ENCODE results near the gene CFAP410.

Gene CFAP410

DNA sequence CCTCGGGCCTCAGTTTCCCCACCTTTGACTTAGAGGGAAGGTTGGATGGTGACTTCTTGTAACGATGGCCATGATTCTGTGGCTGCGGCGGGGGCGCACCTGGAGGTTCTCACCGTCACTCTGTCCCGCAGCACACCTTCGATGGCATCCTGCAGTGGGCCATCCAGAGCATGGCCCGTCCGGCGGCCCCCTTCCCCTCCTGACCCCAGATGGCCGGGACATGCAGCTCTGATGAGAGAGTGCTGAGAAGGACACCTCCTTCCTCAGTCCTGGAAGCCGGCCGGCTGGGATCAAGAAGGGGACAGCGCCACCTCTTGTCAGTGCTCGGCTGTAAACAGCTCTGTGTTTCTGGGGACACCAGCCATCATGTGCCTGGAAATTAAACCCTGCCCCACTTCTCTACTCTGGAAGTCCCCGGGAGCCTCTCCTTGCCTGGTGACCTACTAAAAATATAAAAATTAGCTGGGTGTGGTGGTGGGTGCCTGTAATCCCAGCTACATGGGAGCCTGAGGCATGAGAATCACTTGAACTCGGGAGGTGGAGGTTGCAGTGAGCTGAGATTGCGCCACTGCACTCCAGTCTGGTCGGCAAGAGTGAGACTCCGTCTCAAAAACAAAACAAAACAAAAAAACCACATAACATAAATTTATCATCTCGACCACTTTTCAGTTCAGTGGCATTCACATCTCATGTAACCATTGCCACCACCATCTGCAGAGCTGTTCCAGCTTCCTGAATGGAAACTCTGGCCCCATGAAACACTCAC, 41.5 kb downstream of the CFAP410 start:
- peak; percentile 7 for DNase-seq

DNA sequence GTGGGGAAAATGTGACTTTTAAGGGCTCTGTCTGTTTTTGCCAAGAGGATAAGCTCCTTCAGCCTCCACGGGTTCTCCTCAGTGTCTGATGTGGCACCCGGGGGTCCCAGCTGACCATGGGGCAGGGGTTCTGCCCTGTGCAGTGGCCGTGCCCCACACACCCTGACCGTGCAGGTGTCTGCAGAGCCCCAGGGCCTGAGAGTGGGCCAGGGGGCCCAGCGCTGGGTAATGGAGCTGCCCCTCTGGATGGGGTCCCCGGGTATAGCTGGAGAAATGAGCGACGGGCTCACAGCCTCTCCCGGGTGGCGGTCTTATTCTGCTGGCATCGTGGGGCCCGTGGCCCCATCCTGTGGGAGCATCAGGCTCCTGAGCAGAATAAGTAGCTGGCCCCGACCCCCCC, 42.3 kb downstream of the CFAP410 start:
- no peak for DNase-seq

DNA sequence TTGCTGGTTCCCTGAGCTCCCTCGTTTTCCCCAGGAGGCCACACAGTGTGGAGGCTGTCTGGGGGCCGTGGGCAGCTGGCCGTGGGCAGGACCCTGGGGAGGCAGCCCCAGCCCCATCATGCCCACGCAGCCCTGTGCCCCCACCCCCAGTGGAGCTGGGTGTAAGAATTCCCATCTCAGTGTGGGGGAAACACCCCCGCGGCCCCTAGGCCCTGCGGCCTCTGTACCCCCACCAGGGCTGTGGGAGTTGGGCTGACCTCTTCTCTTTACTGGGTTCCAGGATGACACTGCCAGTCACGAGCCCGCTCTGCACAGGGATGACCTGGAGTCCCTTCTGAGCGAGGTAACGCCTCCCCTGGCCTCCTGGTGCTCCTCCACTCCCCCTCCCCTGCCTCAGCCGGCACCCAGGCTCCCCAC, 43.1 kb downstream of the CFAP410 start:
- DNase-seq: no peak

DNA sequence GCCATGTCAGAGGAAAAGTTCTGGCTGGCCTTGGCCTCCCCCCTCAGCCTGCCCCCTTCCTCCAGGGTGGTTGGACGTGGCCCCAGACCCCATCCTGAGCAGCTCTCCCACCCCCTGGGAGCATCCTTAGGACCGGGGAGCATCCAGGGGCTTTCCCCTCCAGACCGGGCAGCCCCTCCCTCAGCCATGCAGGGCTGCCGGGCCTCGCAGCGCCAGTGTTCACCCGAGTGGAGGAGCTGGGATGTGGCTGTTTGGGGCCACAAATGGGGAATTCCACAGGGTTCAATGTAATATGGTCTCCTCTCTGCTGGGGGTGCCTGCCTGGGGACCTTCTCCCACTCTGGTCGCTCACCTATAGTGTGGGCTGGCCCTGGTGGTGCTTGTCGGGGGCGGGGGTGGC, 43.5 kb downstream of the CFAP410 start:
- DNase-seq: no peak

DNA sequence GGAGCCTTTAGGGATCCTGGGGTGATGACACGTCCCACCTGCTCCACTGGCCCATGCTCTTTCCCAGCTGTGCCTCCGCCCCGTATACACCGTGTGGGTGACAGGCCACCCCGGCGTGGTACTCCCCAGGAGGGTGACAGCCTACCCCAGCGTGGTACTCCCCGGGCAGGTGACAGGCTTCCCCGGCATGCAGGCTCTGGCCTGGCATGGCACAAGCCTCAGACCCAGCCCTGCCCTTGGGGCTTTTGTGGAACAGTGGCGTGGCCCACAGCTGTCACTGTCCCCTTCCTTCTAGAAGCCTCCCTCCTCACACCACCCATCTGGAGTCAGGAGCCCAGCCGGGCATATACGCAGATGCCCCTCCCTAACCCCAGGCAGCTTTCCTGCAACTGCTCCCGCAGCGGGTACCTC, 44.0 kb downstream of the CFAP410 start:
- no peak for DNase-seq

DNA sequence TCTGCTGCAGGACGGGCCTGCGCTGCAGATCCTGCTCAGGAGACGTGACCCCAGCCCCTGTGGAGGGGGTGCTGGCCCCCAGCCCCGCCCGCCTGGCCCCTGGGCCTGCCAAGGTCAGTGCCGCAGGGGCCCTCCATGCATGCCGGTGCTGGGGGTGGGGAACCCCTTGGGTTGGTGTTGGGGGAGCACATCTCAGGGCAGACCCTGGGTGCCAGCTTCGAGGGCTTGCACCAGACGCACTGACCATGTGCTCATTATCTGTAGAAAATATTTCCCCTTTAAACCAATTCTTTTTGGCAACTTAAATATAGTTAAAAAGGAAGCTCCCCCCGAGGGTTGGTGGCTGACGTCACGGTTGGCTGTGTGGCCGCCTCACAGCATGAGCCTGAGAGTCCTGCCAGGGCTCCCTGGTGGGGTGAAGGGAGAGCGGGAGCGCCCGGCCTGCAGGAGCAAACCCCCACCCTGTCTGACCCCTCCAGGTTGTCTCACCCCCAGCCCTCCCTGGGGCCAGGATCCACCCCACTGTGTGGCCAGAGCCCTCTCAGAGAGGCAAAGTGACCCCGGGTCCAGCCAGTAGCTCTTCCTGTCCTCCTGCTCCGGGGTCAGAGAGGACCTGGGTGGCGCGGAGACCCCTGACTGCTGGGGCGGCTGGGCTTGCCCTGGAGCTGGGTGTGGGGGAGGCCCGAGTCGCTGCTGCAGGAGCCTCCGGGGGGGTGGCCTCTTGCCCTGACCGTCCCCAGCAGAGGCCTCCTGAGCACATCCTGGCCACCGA, 44.6 kb downstream of the CFAP410 start:
- no peak for DNase-seq

DNA sequence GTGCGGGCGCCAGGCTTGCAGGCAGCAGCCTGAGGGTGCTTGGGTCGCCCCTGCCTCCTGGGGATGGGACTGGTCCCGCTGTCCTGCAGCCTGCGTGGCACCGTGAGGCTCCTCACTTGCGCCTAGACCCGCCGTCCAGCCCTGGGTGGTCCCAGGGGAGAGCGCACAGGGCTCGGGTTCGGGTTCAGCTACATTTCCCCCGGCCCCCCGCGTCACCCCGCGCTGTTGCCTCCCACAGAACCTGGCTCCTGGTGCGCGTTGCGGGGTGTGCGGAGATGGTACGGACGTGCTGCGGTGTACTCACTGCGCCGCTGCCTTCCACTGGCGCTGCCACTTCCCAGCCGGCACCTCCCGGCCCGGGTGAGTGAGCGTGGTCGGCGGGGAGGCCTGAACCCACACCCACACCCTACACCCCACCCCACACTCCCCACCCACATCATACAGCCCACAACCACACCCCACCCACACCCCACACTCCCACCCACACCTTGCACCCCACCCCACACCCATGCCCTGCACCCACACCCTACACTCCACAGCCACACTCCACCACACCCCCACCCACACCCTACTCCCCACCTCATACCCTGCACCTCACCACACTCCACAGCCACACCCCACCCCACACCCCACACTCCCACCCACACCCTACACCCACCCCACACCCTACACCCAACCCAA, 45.5 kb downstream of the CFAP410 start:
- no peak for DNase-seq

DNA sequence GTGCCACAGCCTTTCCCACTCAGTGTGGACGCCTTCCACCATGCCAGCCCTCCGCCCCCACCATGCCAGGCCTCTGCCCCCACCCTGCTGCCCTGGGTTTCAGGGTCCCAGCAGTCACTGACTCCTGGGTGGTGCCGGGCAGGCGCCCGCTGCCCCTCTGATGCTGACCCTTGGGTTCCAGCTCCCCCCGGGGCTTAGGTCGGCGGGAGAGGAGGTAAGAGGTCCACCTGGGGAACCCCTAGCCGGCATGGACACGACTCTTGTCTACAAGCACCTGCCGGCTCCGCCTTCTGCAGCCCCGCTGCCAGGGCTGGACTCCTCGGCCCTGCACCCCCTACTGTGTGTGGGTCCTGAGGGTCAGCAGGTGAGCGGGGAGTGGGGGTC, 46.4 kb downstream of the CFAP410 start:
- DNase-seq: no peak

DNA sequence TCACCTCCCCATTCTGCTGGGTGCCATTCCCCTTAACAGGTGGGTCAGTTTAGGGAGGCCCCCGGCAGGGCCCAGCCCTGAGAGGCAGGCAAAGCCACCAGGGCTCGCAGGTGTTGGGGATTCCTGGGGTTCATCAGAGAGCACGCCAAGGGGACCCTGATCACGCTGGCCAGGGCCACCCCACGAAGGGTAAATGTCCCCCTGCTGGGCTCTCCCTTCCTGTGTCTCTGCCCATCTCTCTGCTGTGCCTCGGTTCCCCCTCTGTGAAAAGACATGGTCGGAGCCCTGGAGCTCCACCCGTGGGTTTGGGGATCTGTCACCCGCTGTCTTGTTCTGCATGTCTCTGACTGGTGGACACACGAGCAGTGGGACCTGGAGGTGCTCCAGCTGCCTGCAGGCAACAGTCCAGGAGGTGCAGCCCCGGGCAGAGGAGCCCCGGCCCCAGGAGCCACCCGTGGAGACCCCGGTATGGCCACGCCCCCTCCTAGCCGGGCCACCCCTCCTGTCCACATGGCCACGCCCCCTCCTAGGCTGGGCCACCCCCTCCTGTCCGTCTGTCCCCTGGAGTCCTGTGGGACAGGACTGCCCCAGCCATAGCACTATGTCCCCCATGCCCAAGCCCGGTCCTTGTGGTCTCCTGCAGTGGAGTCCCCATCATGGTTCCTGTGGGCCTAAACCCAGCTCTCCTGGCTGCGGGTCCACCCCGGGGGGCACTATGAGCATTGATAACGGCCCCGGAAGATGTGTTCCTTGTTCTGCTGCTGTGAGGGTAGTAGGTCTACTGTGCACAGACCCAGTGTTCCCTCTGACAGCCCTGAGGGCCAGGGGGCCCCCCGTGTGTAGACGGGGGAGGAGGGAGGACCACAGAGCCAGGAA, 47.0 kb downstream of the CFAP410 start:
- DNase-seq: no peak

DNA sequence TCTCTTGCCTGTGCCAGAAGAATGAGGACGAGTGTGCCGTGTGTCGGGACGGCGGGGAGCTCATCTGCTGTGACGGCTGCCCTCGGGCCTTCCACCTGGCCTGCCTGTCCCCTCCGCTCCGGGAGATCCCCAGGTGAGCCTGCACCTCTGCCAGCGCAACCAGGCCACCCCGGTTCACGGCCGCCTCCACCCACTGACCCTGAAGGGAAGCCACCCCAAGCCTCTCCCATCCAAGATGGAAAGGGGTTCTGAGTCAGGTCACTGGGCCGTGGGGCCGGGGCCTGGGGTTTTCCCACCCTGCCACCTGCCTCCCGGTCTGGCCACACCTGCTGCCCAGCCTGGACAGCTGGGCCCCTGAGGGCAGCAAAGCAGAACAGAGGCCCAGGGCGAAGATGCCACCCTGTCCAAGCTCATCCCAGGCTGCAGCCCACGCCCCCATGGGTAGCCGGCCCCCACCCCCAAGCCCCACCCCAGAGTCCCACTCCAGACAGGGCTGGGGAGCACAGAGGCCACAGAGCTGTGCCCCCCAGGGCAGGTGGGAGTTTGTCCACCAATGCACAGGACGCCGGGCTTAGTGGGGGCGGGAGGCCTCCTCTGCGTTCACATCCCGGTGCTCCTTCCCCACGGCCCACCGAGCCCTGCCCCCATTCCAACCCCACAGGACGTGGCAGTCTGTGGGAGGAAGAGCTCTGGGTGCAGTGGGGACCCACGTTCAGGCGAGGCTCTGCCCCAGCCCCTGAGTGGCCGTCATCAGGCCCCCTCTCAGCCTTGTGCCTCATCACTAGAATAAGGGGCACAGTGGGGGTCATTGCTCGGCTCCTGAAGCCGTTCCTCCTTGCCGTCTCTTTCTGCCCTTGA, 47.9 kb downstream of the CFAP410 start:
- no peak for DNase-seq

DNA sequence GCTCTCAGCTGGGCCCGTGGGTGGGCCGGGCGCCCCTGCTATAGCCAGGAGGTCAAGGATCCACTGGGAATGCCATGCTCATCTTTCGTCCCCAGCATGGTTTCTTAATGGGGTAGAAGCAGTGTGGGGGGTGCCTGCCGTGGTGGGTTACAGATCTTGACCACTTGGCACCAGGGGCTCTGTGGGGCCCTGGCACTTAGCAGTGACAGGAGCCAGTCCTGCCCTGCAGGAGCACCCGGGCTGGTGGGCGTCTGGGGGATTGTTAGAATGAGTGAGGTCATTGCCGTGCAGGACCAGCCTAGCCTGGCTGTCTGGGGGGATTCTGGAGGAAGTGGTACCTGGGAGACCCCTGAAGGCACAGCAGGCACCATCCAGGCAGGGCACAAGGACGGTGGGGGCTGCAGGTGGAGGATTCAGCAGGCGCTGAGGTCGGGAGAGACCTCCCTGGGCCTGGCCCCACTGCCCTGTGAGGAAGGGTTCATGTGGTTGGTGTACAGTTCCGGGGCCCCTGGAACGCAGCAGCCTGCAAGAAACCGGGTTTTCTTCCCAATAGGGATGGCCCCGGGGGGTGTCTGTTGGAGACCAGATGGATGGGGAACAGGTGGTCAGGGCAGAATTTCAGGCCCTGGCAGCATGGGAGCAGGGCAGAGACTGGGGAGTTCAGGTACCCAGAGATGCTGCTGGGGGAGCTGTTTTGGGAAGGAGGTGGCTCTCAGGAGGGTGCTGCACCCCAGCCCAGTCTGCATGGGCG, 48.7 kb downstream of the CFAP410 start:
- no peak for DNase-seq

DNA sequence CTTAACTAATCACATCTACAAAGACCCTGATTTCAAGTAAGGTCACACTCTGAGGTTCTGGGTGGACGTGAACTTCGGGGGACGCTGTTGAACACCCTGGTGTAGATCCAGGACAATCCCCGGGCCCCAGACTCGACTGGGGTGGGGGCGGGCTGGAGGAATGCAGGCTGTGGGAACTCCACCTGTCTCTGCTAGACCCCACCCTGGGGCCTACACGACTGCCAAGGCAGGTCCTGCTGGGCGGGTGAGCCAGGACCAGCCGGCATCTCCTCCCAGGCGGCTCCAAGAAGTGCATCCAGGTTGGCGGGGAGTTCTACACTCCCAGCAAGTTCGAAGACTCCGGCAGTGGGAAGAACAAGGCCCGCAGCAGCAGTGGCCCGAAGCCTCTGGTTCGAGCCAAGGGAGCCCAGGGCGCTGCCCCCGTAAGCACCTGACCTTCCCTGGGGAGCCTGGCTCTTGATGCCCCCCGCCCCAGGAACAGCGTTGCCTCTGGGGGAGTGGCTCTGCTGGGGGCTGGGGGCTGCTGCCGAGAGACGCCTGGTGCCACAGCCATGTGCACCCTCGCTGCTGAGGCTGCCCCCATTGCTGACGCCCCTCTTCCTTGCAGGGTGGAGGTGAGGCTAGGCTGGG, 49.7 kb downstream of the CFAP410 start:
- no peak for DNase-seq

DNA sequence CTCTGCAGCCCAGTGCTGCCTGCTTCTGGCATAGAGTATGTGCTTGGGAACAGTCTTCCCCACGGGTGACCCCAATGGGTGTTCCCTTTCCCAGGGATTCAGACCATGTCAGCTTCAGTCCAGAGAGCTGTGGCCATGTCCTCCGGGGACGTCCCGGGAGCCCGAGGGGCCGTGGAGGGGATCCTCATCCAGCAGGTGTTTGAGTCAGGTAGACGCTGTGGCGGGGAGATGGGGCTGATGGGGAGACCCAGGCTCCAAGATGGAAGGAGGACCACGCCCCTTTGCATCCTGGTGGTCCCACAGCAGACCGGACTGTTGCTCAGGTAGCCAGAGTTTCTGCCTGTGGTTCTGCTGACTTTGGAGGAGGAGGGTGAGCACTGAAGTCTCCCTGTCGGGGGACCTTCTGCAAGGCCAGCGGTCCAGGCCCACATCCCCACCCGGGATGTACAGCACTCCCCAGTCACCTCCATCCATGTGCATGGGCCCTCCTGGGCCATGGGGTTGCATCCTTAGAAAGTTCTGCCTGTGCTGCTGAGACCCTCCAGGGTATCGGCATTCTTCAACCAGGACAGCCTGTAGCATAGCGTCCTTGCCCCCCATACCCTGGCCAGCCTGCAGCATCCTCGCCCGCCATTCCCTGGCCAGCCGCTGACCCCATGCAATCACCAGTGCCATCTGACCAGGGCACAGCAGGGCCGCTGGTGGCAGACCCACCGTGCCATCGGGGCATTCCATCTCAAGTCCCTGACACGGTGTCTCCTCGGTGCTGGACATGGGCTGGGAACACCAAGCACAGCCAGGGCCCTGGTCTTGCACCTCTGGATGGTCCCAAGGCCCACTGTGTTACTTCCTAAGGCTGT, 50.7 kb downstream of the CFAP410 start:
- no peak for DNase-seq

DNA sequence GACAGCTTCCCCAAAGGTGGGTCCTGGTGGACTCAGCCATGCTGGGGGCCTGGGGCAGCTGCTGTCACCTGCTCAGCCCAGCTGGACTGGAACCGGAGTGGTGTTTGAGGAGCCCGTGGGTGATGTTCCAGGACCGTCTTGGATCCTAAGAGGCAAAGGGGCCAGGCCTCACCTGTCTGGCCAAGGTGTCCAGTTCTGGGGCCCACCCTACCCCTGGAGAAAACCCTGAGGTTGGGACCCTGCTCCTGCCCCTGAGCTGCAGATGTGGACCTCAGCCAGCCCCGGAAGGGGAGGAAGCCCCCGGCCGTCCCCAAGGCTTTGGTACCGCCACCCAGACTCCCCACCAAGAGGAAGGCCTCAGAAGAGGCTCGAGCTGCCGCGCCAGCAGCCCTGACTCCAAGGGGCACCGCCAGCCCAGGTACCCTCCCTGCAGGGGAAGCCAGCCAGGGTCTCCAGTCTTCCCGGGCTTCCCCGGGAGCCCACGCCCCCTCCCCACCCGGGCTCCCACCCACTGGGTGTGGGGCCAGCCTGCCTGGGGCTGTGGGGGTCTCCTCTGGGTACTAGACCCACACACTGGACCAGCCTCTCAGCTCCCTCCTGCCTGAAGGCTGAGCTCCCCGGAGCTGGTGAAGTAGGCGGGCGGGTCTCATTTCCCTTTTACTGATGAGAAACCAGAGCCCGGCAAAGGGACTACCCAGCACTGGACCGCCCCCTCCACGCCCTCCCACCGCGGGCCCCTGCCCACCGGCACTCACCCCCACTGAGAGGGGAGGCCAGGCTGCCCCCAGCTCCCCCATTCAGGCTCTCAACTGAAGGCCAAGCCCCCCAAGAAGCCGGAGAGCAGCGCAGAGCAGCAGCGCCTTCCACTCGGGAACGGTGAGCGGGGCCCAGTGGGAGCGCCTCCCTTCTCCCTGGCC, 52.2 kb downstream of the CFAP410 start:
- no peak for DNase-seq

DNA sequence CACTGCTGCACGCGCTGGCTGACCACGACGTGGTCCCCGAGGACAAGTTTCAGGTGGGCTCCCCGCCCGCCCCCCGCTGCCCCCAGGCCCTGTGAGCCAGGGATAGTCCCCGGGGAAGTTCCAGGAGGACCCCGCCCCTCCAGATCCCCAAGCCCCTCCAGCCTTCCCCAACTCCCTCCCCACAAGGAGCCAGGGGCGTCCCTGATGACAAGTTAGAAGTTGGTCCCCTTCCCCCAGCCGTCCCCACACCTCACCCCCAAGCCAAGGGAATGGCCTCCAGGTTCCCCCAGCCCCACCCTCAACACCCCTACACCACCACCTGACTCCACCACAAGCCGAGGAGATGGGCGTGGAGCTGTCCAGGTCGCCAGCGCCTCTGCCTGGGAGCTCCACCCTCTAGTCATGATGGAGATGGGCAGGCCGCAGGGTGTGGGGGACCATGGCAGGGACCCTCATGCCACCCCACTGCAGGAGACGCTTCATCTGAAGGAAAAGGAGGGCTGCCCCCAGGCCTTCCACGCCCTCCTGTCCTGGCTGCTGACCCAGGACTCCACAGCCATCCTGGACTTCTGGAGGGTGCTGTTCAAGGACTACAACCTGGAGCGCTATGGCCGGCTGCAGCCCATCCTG, 53.0 kb downstream of the CFAP410 start:
- DNase-seq: no peak

DNA sequence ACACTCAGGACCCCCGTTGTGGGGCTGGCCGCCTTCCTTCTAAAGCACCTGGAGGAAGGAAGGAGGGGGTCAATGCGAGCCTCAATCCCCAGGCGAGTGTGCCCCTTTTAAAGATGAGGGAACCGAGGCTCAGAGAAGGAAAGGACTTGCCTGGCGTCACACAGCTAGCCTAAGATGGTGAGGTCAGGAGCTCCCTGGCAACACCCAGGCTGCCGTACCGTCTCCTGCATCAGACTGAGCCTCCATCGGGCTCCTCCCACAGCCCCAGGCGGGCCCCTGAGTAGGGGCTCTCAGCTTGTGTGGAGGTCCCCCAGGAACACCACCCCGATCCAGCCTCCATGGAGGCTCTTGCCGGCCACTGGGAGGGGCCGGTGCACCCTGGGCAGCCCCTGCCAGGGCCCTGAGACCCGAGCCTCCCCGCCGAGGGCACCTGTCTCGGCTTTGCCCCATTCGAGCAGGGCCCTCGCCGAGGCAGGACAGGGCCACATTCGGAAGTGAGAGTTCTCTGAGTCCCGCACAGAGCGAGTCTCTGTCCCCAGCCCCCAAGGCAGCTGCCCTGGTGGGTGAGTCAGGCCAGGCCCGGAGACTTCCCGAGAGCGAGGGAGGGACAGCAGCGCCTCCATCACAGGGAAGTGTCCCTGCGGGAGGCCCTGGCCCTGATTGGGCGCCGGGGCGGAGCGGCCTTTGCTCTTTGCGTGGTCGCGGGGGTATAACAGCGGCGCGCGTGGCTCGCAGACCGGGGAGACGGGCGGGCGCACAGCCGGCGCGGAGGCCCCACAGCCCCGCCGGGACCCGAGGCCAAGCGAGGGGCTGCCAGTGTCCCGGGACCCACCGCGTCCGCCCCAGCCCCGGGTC, 53.8 kb downstream of the CFAP410 start, which contains the start of gene AIRE:
AIRE (plus strand) TSS at position 739 of the 855 bp plus-strand sequence. CDS start 131 bp downstream, outside the sequence.
- DNase-seq: no peak

DNA sequence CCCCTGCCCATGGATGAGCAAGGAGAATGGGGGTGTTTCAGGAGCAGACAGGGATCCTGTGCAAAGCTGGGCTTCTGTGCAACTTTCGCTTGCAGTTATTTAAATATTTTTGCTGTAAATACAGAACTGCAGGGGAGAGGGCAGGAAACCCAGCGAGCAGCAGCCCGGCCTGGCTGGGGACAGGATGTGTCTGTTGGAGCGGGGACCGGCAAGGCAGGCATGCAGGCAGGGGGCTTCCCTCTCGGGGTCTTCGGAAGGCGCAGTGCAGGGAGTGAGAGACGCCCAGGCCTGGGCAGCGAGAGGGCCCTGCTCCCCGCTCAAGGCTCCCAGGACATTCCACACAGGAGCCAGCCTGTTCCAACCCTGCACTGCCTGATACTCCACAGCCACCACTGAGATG, 55.2 kb downstream of the CFAP410 start:
- DNase-seq: no peak

All from SIG-M5 (cell line).